ENCODE data around the gene ZNF460.

GRCh38 chr19:57245959-57246358 is 34.3 kb upstream of the ZNF460 start:
- TF ChIP-seq CHD2 (IDR thresholded peaks at IDR 0.05; ENCODE audit: low read length): no peak
- no peak for TF ChIP-seq BRCA1 (IDR thresholded peaks at IDR 0.05; ENCODE audit: low read depth, low read length)
